Measurements from ENCODE around the gene DTNBP1.

Gene DTNBP1

DNA sequence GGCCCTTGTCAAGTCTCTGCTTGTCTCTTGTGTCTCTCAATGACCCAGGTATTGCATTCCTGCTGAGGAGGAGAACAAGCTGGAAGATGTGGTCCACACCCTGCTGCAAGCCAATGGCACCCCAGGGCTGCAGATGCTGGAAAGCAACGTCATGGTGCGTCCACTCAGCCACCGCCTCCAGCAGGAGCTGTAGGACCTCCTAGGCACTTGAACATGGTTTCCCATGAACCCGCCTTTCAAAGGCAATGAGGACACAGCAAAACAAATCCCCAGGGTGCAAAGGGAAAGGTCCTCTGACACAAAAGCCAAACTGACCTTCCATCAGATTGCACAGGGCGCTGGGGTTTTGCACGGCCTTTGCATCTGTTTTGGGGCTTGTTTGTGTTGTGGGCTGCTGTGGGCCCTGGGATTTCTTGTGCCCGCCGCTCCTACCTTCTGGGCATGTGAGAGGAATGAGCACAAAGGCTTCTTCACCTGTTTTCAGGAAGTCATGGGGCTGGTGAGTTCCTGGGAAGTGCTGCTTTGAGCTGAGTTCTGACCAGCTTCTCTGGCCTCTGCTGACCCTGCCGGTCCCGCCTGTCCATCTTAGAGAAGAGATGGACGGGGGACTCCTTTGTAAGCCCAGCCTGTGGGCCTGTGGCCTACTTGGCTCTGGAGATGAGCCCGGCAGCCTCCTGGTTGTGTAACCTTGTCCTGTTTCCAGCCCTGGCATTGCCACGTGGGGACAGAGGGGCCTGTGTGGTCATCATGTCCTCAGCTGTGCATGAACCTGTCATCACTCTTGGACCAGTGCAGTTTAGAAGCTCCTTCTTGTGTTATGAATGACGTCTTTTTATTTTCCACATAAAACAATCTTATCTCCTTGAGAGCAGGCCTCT, 151.3 kb downstream of the DTNBP1 start:
- in situ Hi-C loops (cut with MboI; ENCODE audit: low sequenced_read_pairs, unreplicated experiment) = loop anchor here (25.0 kb wide), 1 partner anchor 676 kb away; no protein-coding TSS in a partner anchor
- TF ChIP-seq, protein P1, sequence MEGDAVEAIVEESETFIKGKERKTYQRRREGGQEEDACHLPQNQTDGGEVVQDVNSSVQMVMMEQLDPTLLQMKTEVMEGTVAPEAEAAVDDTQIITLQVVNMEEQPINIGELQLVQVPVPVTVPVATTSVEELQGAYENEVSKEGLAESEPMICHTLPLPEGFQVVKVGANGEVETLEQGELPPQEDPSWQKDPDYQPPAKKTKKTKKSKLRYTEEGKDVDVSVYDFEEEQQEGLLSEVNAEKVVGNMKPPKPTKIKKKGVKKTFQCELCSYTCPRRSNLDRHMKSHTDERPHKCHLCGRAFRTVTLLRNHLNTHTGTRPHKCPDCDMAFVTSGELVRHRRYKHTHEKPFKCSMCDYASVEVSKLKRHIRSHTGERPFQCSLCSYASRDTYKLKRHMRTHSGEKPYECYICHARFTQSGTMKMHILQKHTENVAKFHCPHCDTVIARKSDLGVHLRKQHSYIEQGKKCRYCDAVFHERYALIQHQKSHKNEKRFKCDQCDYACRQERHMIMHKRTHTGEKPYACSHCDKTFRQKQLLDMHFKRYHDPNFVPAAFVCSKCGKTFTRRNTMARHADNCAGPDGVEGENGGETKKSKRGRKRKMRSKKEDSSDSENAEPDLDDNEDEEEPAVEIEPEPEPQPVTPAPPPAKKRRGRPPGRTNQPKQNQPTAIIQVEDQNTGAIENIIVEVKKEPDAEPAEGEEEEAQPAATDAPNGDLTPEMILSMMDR (IDR thresholded peaks at IDR 0.05; ENCODE audit: borderline replicate concordance, control extremely low read depth, extremely low read depth, insufficient read depth, missing control alignments) = no peak
- DNase-seq (ENCODE audit: low spot score) = no peak

DNA sequence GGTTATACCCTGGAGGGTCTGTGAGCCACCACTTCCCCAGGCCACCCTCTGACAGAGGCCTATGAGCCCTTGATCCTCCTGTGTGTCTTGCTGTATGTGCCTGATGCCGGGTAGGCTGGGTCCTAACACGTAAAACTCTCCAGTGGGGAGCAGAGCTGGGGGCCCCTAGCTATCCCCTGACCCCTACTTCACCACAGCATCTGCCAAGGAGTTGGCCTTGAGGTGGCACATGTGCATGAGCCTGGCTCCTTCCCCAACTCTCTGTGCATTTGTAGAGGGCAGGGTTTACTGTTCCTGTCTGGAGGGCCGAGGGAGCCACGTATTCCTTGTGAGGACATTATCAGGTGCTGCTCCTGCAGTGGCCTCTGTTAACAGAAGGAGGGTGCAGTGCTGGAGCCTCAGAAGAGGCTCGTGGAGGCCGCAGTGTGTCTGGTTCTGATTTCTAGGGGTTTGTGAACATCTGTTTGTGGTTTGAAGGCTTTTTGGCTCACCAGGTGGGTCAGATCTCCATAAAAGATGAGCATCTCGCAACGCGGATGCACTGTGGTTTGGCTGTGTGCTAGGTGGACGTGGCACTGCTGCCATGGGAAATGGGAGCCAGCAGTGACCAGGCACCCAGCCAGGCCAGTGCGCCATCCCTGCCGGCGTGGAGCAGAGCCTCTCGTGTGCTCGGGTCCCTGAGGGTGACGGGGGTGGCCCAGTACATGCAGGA, 152.1 kb downstream of the DTNBP1 start:
- in situ Hi-C loops (cut with MboI; ENCODE audit: low sequenced_read_pairs, unreplicated experiment) = loop anchor here (25.0 kb wide), 1 partner anchor 677 kb away; no protein-coding TSS in a partner anchor
- TF ChIP-seq, protein P1 (IDR thresholded peaks at IDR 0.05; ENCODE audit: borderline replicate concordance, control extremely low read depth, extremely low read depth, insufficient read depth, missing control alignments) = no peak
- no peak for DNase-seq (ENCODE audit: low spot score)

- TF ChIP-seq, protein P1 (IDR thresholded peaks at IDR 0.05; ENCODE audit: borderline replicate concordance, control extremely low read depth, extremely low read depth, insufficient read depth, missing control alignments) = no peak
- in situ Hi-C loops (cut with MboI; ENCODE audit: low sequenced_read_pairs, unreplicated experiment) = loop anchor here (25.0 kb wide), 1 partner anchor 677 kb away; no protein-coding TSS in a partner anchor
- no peak for DNase-seq (ENCODE audit: low spot score)
Measured at GRCh38 chr6:15510121-15510520, 152.7 kb downstream of the DTNBP1 start.

- TF ChIP-seq, protein P1 (IDR thresholded peaks at IDR 0.05; ENCODE audit: borderline replicate concordance, control extremely low read depth, extremely low read depth, insufficient read depth, missing control alignments) = no peak
- DNase-seq (ENCODE audit: low spot score) = no peak
- in situ Hi-C loops (cut with MboI; ENCODE audit: low sequenced_read_pairs, unreplicated experiment) = loop anchor here (25.0 kb wide), 1 partner anchor 678 kb away; no protein-coding TSS in a partner anchor
Measured at GRCh38 chr6:15509335-15509933, 153.4 kb downstream of the DTNBP1 start.

GRCh38 chr6:15508931-15509330, 153.9 kb downstream of the DTNBP1 start:
- in situ Hi-C loops (cut with MboI; ENCODE audit: low sequenced_read_pairs, unreplicated experiment) = loop anchor here (25.0 kb wide), 1 partner anchor 678 kb away; no protein-coding TSS in a partner anchor
- TF ChIP-seq, protein P1 (IDR thresholded peaks at IDR 0.05; ENCODE audit: borderline replicate concordance, control extremely low read depth, extremely low read depth, insufficient read depth, missing control alignments) = no peak
- no peak for DNase-seq (ENCODE audit: low spot score)

- in situ Hi-C loops (cut with MboI; ENCODE audit: low sequenced_read_pairs, unreplicated experiment) = loop anchor here (25.0 kb wide), 1 partner anchor 679 kb away; no protein-coding TSS in a partner anchor
Measured at GRCh38 chr6:15508441-15508871, 154.4 kb downstream of the DTNBP1 start.

More at GRCh38 chr6:15508441-15508871, 154.4 kb downstream of the DTNBP1 start:
- TF ChIP-seq, protein P1 (IDR thresholded peaks at IDR 0.05; ENCODE audit: borderline replicate concordance, control extremely low read depth, extremely low read depth, insufficient read depth, missing control alignments) = no peak
- no peak for DNase-seq (ENCODE audit: low spot score)

Data from GM13976 (cell line).